H1 (cell line): ENCODE data around the gene IFI16. TPM values are rescaled to one million over a fixed set of nuclear protein-coding genes. Genes with fewer than 3 reads are reported as not detected.

ENCODE experiments used
- CTCF ChIA-PET: fragments of 300-600 bp; sonication (Branson Sonifier 250); formaldehyde crosslinking; loops from one replicate; lab custom pipeline; 2021; ENCODE audit not compliant: partially characterized antibody; lab: Charles Lee
- POLR2A ChIA-PET: fragments of 300-600 bp; sonication (Branson Sonifier 250); formaldehyde crosslinking; loops from one replicate; lab custom pipeline; 2021; ENCODE audit warnings: inconsistent platforms; ENCODE audit not compliant: partially characterized antibody; lab: Charles Lee
- DNase-seq, 2 experiments: peaks; one replicate each; pipeline versions ENCODE4 v3.0.0 to v3.0.0-alpha.2; 2010 to 2022; ENCODE audit warnings: low spot score in 2 of 2, low read depth in 1 of 2, mixed read lengths in 1 of 2
- FAIRE-seq: peaks from 2 replicates; lab custom pipeline; 2011; peaks lifted over from hg19 to GRCh38; lab: Jason Lieb, UNC
- H2AFZ ChIP-seq: 2 replicates; pipeline ENCODE4 v1.8.1; 2012; ENCODE audit warnings: low read length, inconsistent platforms
- H2AK5ac ChIP-seq: 2 replicates; pipeline ENCODE4 v1.6.1; 2013; ENCODE audit warnings: low read depth, low read length
- H2BK120ac ChIP-seq: replicated peaks from 2 replicates; pipeline ENCODE3; 2013; ENCODE audit warnings: low read depth, low read length, inconsistent platforms
- H2BK12ac ChIP-seq: 2 replicates; pipeline ENCODE4 v1.6.1; 2013; ENCODE audit warnings: low read depth, low read length
- H2BK15ac ChIP-seq: 2 replicates; pipeline ENCODE4 v1.6.1; 2013; ENCODE audit warnings: low read length
- H2BK20ac ChIP-seq: 2 replicates; pipeline ENCODE4 v1.6.1; 2013; ENCODE audit warnings: low read length
- H2BK5ac ChIP-seq: 2 replicates; pipeline ENCODE4 v1.6.1; 2013; ENCODE audit warnings: low read depth, low read length
- H3K14ac ChIP-seq: 2 replicates; pipeline ENCODE4 v1.6.1; 2013; ENCODE audit warnings: inconsistent platforms; ENCODE audit not compliant: insufficient read length
- H3K18ac ChIP-seq: 2 replicates; pipeline ENCODE4 v1.6.1; 2013; ENCODE audit warnings: low read length; ENCODE audit errors: extremely low read depth
- H3K23ac ChIP-seq: 2 replicates; pipeline ENCODE4 v1.6.1; 2013; ENCODE audit warnings: inconsistent platforms; ENCODE audit not compliant: insufficient read length
- H3K23me2 ChIP-seq: 2 replicates; pipeline ENCODE4 v1.6.1; 2013; ENCODE audit warnings: low read depth, low read length
- H3K27ac ChIP-seq: 2 replicates; pipeline ENCODE4 v1.6.1; 2011; ENCODE audit warnings: low read depth, low read length, inconsistent platforms
- H3K27me3 ChIP-seq, 4 experiments: replicated peaks in 1 of 4; 1 replicate in 1 of 4; 2 replicates in 3 of 4; pipeline versions ENCODE4 v1.6.1 to v1.8.1; 2011 to 2013; ENCODE audit warnings: low read length in 3 of 4, mild to moderate bottlenecking in 3 of 4, inconsistent platforms in 2 of 4, mixed read lengths in 2 of 4, moderate library complexity in 1 of 4; ENCODE audit not compliant: control insufficient read depth in 3 of 4, insufficient read depth in 3 of 4; ENCODE audit errors: extremely low read depth in 1 of 4
- H3K36me3 ChIP-seq, 4 experiments: 2 replicates each; pipeline versions ENCODE4 v1.6.1 to v1.8.1; 2011 to 2013; ENCODE audit warnings: mild to moderate bottlenecking in 4 of 4, low read length in 3 of 4, moderate library complexity in 2 of 4, control low read depth in 1 of 4, inconsistent platforms in 1 of 4; ENCODE audit not compliant: insufficient read depth in 4 of 4, control insufficient read depth in 2 of 4
- H3K4ac ChIP-seq: replicated peaks from 2 replicates; pipeline ENCODE3; 2013; ENCODE audit warnings: low read length, low read depth, mixed read lengths, inconsistent platforms; ENCODE audit not compliant: insufficient read length
- H3K4me1 ChIP-seq, 4 experiments: replicated peaks in 1 of 4; 1 replicate in 1 of 4; 2 replicates in 3 of 4; pipeline versions ENCODE4 v1.6.1 to v1.8.1; 2011 to 2013; ENCODE audit warnings: low read length in 3 of 4, inconsistent platforms in 2 of 4, mixed read lengths in 1 of 4; ENCODE audit not compliant: insufficient read depth in 4 of 4, control insufficient read depth in 3 of 4
- H3K4me2 ChIP-seq, 2 experiments: 2 replicates each; pipeline versions ENCODE4 v1.6.1 to v1.8.1; 2011 to 2013; ENCODE audit warnings: low read depth in 2 of 2, low read length in 2 of 2, control low read depth in 1 of 2, inconsistent platforms in 1 of 2, mild to moderate bottlenecking in 1 of 2; ENCODE audit not compliant: insufficient read depth in 1 of 2
- H3K4me3 ChIP-seq, 4 experiments: fragments of 200-600, 300-600 bp in 1 of 4; sonication (generic), shearing (Covaris generic), sonication (Bioruptor Twin) in 1 of 4; 2 replicates each; pipeline versions ENCODE4 v1.5.1 to v1.8.1; 2011 to 2016; ENCODE audit warnings: low read length in 4 of 4, low read depth in 3 of 4, control low read depth in 2 of 4, inconsistent platforms in 2 of 4, mild to moderate bottlenecking in 2 of 4, mixed read lengths in 1 of 4, moderate library complexity in 1 of 4; ENCODE audit not compliant: insufficient read depth in 2 of 4; ENCODE audit errors: extremely low read depth in 1 of 4
- H3K56ac ChIP-seq: replicated peaks from 2 replicates; pipeline ENCODE3; 2013; ENCODE audit warnings: low read depth, mild to moderate bottlenecking, mixed read lengths, low read length, inconsistent platforms; ENCODE audit not compliant: insufficient read length
- H3K79me1 ChIP-seq: 2 replicates; pipeline ENCODE4 v1.6.1; 2013; ENCODE audit warnings: low read depth, low read length, control low read depth
- H3K79me2 ChIP-seq, 2 experiments: 2 replicates each; pipeline versions ENCODE4 v1.6.1 to v1.8.1; 2012 to 2013; ENCODE audit warnings: low read length in 2 of 2, mild to moderate bottlenecking in 2 of 2, inconsistent platforms in 1 of 2; ENCODE audit not compliant: insufficient read depth in 2 of 2, control insufficient read depth in 1 of 2
- H3K9ac ChIP-seq, 4 experiments: replicated peaks in 1 of 4; 1 replicate in 1 of 4; 2 replicates in 3 of 4; pipeline versions ENCODE4 v1.6.1 to v1.8.1; 2011 to 2013; ENCODE audit warnings: low read depth in 3 of 4, low read length in 3 of 4, control low read depth in 2 of 4, mild to moderate bottlenecking in 2 of 4, moderate library complexity in 2 of 4, inconsistent platforms in 1 of 4; ENCODE audit errors: extremely low read depth in 1 of 4
- H3K9me3 ChIP-seq, 2 experiments: 2 replicates each; pipeline versions ENCODE4 v1.6.1 to v1.8.1; 2012 to 2013; ENCODE audit warnings: mild to moderate bottlenecking in 2 of 2, moderate library complexity in 2 of 2, control low read depth in 1 of 2, inconsistent platforms in 1 of 2, low read depth in 1 of 2, low read length in 1 of 2, mixed read lengths in 1 of 2; ENCODE audit not compliant: insufficient read depth in 2 of 2
- H4K20me1 ChIP-seq, 2 experiments: replicated peaks in 1 of 2; 2 replicates each; pipeline versions ENCODE3 to v1.8.1; 2011 to 2013; ENCODE audit warnings: inconsistent platforms in 2 of 2, low read length in 2 of 2, mild to moderate bottlenecking in 1 of 2; ENCODE audit not compliant: insufficient read depth in 2 of 2, control insufficient read depth in 1 of 2
- H4K5ac ChIP-seq: 2 replicates; pipeline ENCODE4 v1.6.1; 2013; ENCODE audit warnings: low read length, low read depth, mixed read lengths, inconsistent platforms; ENCODE audit not compliant: insufficient read length
- H4K8ac ChIP-seq: 2 replicates; pipeline ENCODE4 v1.8.0; 2013; ENCODE audit warnings: mild to moderate bottlenecking, moderate library complexity, low read length, inconsistent platforms; ENCODE audit not compliant: insufficient read depth; ENCODE audit errors: extremely low read depth
- H4K91ac ChIP-seq: replicated peaks from 2 replicates; pipeline ENCODE3; 2013; ENCODE audit warnings: low read length, mixed read lengths, inconsistent platforms; ENCODE audit not compliant: insufficient read length
- GABPA ChIP-seq: IDR thresholded peaks from 2 replicates; pipeline ENCODE4 v1.6.1; 2011; ENCODE audit warnings: mild to moderate bottlenecking, low read length, moderate library complexity, borderline replicate concordance; ENCODE audit not compliant: insufficient read depth
- JUND ChIP-seq: IDR thresholded peaks from 2 replicates; pipeline ENCODE4 v1.6.1; 2011; ENCODE audit warnings: mild to moderate bottlenecking, improper control_type of control experiment, low read length
- RAD21 ChIP-seq, 2 experiments: IDR thresholded peaks in 1 of 2; conservative IDR thresholded peaks in 1 of 2; 2 replicates each; pipeline ENCODE4 v1.6.1; 2011; ENCODE audit warnings: low read depth in 2 of 2, low read length in 2 of 2, improper control_type of control experiment in 1 of 2, inconsistent platforms in 1 of 2, mild to moderate bottlenecking in 1 of 2, moderate library complexity in 1 of 2
- WGBS, 2 experiments: shearing (Covaris generic) in 1 of 2; methylation state at CpG; one replicate each; pipeline versions ENCODE4 v1.1.6 to v1.1.7; 2013 to 2015; ENCODE audit warnings: low lambda C conversion rate in 2 of 2, mixed read lengths in 2 of 2, inconsistent platforms in 1 of 2, low coverage in 1 of 2, missing lambda C conversion rate in 1 of 2; ENCODE audit not compliant: insufficient replicate concordance in 2 of 2, insufficient coverage in 1 of 2, insufficient read length in 1 of 2; ENCODE audit errors: extremely low coverage in 1 of 2, missing lambda C conversion rate in 1 of 2; 5-methylcytosine and 5-hydroxymethylcytosine counted together
- polyA plus RNA-seq, 7 experiments: library from polyadenylated mRNA; depleted of rRNA in 3 of 7; stranded (reverse) in 5 of 7; unstranded in 2 of 7; fragments of >200 nt in 5 of 7; fragments of 200-250 nt in 2 of 7; gene quantifications; 1 replicate in 5 of 7; 2 replicates in 1 of 7; 4 replicates in 1 of 7; pipeline versions ENCODE4 v1.2.1 to v1.2.3, GENCODE V29; 2011 to 2013; ENCODE audit warnings: missing spikeins in 2 of 7, mixed read lengths in 2 of 7
- total RNA-seq: library from RNA; stranded (reverse); fragmentation: NEBNext Ultra II Directional; extraction: Animal tissue kit (Norgen Biotek cat#: 25700); gene quantifications from 2 replicates; pipeline ENCODE4 v1.2.1, GENCODE V29; 2021

The IFI16 gene
- total and polyA plus RNA-seq, 2 of the 8 experiments (the other 6 are each of a cell fraction or from before 2014, with no cell fraction given): 0.63 to 0.74 TPM

GRCh38 chr1:159066108-159066507 is 56.4 kb downstream of the IFI16 start:
- TF ChIP-seq GABPA (no peak), RAD21 (IDR thresholded peaks at IDR 0.05 in 1 of 2, conservative IDR thresholded peaks at IDR 0.05 in 1 of 2; ENCODE audit: low read depth in 2 of 2, low read length in 2 of 2) (no peak), JUND (no peak)
- no peak overlapping the region for H2BK15ac ChIP-seq
- H3K4me2 ChIP-seq: no peak overlapping the region
- no peaks in the 10 kb centered on the region for H3K79me2 ChIP-seq
- H3K23me2 ChIP-seq: no peaks in the 10 kb centered on the region
- H2BK120ac ChIP-seq: no peak overlapping the region
- DNase-seq (no peak), FAIRE-seq (no peak)
- H3K18ac ChIP-seq: no peak overlapping the region
- no peak overlapping the region for H4K5ac ChIP-seq
- H2BK12ac ChIP-seq: no peak overlapping the region
- peaks cover 0 to 6% (median 0%) of the 10 kb centered on the region in 4 experiments; a peak in 1 of 7 replicates for H3K4me1 ChIP-seq
- no peak overlapping the region for H4K8ac ChIP-seq
- H4K91ac ChIP-seq: no peak overlapping the region
- no peak overlapping the region for H2AFZ ChIP-seq
- H3K27me3 ChIP-seq: no peaks in the 10 kb centered on the region
- no peak overlapping the region for H3K56ac ChIP-seq
- H2BK20ac ChIP-seq: no peak overlapping the region
- ChIA-PET CTCF (interaction anchor here (3.8 kb wide), 1 partner anchor 10 kb away, joined by 18 read pairs; no protein-coding TSS in a partner anchor), POLR2A (no interaction called here)
- H3K36me3 ChIP-seq: no peaks in the 10 kb centered on the region
- no peaks in the 10 kb centered on the region for H4K20me1 ChIP-seq
- H3K27ac ChIP-seq: no peak overlapping the region
- no peak overlapping the region for H3K4me3 ChIP-seq
- H3K4ac ChIP-seq: no peak overlapping the region
- no peaks in the 10 kb centered on the region for H3K79me1 ChIP-seq
- no peak overlapping the region for H3K9ac ChIP-seq
- H3K23ac ChIP-seq: no peak overlapping the region
- no peak overlapping the region for H3K14ac ChIP-seq
- H3K9me3 ChIP-seq: no peaks in the 10 kb centered on the region
- H2AK5ac ChIP-seq: no peak overlapping the region
- no peak overlapping the region for H2BK5ac ChIP-seq
- WGBS, 2 experiments: 91% methylated on average over 4 of the region's 4 CpGs; no CpG with 5 or more reads in 1 of the 2 experiments
